Body of pancreas (tissue), 4 donors: ENCODE measurements around the gene AUTS2.

Experiments used
- POLR2A ChIP-seq, 3 donors: fragments of 450-650 bp; IDR thresholded peaks; one replicate each; pipeline ENCODE4 v1.6.1; 2016; ENCODE audit warnings: antibody characterized with exemption in 3 of 3, mild to moderate bottlenecking in 2 of 3
- TF ChIP-seq, protein P1 (sequence below), 7 experiments: fragments of 450-650 bp in 4 of 7; fragments of 200-600 bp in 3 of 7; sonication (generic) in 3 of 7; IDR thresholded peaks; one replicate each; pipeline ENCODE4 v1.5.1; 2016 to 2019; ENCODE audit warnings: antibody characterized with exemption in 7 of 7

DNA sequence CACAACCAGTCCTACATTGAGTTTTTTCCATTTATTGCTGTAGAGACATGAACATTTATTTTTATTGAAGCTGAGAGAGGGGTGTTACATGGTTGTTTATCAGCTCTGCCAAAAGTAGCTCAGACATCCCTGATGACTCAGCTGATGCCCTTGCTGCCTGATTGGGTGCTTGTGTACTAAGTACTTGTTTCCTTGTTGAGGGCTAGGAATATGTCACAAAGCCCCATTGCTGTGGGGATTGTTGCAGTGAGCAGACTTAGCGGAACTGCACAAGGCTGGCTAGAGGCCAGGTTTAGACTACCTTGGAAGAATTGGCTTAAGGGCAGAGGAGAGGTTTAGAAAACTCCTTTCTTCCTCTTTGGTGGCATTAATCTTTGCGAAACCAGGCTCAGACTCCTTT is 110.6 kb downstream of the AUTS2 start:
- TF ChIP-seq POLR2A (IDR thresholded peaks at IDR 0.05): no peak
- TF ChIP-seq, protein P1, sequence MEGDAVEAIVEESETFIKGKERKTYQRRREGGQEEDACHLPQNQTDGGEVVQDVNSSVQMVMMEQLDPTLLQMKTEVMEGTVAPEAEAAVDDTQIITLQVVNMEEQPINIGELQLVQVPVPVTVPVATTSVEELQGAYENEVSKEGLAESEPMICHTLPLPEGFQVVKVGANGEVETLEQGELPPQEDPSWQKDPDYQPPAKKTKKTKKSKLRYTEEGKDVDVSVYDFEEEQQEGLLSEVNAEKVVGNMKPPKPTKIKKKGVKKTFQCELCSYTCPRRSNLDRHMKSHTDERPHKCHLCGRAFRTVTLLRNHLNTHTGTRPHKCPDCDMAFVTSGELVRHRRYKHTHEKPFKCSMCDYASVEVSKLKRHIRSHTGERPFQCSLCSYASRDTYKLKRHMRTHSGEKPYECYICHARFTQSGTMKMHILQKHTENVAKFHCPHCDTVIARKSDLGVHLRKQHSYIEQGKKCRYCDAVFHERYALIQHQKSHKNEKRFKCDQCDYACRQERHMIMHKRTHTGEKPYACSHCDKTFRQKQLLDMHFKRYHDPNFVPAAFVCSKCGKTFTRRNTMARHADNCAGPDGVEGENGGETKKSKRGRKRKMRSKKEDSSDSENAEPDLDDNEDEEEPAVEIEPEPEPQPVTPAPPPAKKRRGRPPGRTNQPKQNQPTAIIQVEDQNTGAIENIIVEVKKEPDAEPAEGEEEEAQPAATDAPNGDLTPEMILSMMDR (IDR thresholded peaks at IDR 0.05): no peak
